ENCODE results near the gene C1orf53. TPM values are rescaled to one million over a fixed set of nuclear protein-coding genes. Genes with fewer than 3 reads are reported as not detected.

The C1orf53 gene
- total RNA-seq, 6 donors from 2014 or later: 2.5 to 9.9 (median 7.2) TPM; not detected in 2

DNA sequence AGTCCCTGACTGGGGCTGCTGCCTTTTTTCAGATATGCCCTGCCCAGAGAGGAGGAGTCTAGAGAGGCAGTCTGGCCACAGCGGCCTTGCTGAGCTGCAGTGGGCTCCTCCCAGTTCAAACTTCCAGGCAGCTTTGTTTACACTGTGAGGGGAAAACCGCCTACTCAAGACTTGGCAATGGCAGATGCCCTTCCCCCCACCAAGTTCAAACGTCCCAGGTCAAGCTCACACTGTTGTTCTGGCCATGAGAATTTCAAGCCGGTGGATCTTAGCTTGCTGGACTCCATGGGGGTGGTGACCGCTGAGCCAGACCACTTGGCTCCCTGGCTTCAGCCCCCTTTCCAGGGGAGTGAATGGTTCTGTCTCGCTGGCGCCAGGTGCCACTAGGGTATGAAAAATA is 18.3 kb upstream of the C1orf53 start:
- TF ChIP-seq POLR2A (IDR thresholded peaks at IDR 0.05): no peak
- no peak for TF ChIP-seq POLR2AphosphoS5 (IDR thresholded peaks at IDR 0.05)
- TF ChIP-seq, protein P1, sequence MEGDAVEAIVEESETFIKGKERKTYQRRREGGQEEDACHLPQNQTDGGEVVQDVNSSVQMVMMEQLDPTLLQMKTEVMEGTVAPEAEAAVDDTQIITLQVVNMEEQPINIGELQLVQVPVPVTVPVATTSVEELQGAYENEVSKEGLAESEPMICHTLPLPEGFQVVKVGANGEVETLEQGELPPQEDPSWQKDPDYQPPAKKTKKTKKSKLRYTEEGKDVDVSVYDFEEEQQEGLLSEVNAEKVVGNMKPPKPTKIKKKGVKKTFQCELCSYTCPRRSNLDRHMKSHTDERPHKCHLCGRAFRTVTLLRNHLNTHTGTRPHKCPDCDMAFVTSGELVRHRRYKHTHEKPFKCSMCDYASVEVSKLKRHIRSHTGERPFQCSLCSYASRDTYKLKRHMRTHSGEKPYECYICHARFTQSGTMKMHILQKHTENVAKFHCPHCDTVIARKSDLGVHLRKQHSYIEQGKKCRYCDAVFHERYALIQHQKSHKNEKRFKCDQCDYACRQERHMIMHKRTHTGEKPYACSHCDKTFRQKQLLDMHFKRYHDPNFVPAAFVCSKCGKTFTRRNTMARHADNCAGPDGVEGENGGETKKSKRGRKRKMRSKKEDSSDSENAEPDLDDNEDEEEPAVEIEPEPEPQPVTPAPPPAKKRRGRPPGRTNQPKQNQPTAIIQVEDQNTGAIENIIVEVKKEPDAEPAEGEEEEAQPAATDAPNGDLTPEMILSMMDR (IDR thresholded peaks at IDR 0.05): no peak
- TF ChIP-seq EP300 (IDR thresholded peaks at IDR 0.05): no peak
- DNase-seq (peak in 1 of 2 donors; percentile 54), ATAC-seq (ENCODE audit: low FRiP score in 2 of 2) (no peak)
- no peaks in the 10 kb centered on the region for H3K27me3 ChIP-seq
- WGBS, 2 donors: 63 to 69% methylated on average over 4 to 7 of the region's 7 CpGs
- H3K36me3 ChIP-seq: no peaks in the 10 kb centered on the region
- no peak overlapping the region for H3K27ac ChIP-seq
- H3K9me3 ChIP-seq: no peaks in the 10 kb centered on the region
- no peaks in the 10 kb centered on the region for H3K4me1 ChIP-seq
- no peak overlapping the region for H3K4me3 ChIP-seq

DNA sequence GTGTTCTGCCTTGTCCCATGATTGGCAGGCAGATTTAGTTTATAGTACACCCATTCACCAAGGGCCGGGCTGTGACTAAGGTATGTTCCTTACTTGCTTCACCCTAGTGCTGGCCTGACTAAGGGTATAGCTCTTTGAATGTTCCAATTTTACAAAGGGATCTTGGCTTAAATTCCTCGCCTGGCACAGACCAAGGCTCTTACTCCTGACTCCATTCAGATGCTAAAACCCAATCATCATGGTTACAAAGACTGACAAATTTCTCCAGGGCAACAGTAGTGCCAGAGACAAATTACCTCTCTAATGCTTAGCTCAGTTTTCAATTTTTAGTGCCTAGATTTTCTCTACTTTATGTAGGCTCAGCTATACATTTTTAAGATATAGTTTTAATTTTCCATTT is 11.5 kb upstream of the C1orf53 start:
- TF ChIP-seq POLR2AphosphoS5 (IDR thresholded peaks at IDR 0.05): no peak
- TF ChIP-seq POLR2A (IDR thresholded peaks at IDR 0.05): no peak
- TF ChIP-seq EP300 (IDR thresholded peaks at IDR 0.05): no peak
- TF ChIP-seq, protein P1 (IDR thresholded peaks at IDR 0.05): no peak
- no peak overlapping the region for H3K27ac ChIP-seq
- ATAC-seq (ENCODE audit: low FRiP score in 2 of 2) (no peak), DNase-seq (no peak)
- no peaks in the 10 kb centered on the region for H3K4me1 ChIP-seq
- H3K27me3 ChIP-seq: no peaks in the 10 kb centered on the region
- 78 to 80% methylated on average over 2 of the region's 2 CpGs for WGBS, 2 donors
- no peak overlapping the region for H3K4me3 ChIP-seq
- H3K36me3 ChIP-seq: no peaks in the 10 kb centered on the region
- H3K9me3 ChIP-seq: no peaks in the 10 kb centered on the region

DNA sequence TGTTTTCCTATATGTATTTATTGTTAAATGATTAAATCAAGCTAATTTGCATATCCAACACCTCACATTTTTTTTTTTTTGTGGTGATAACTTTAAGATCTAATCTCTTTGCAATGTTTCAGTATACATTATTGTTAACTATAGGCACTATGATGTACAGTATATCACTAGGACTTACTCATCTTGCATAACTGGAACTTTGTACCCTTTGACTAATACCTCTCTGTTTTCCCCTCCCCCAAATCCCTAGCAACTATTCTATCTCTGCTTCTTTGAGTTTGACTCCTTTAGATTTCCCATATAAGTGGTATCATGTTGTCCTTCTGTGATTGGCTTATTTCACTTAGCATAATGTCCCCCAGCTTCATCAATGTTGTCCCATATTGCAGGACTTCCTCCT is 9.7 kb upstream of the C1orf53 start:
- no peak for TF ChIP-seq POLR2AphosphoS5 (IDR thresholded peaks at IDR 0.05)
- no peak for TF ChIP-seq POLR2A (IDR thresholded peaks at IDR 0.05)
- no peak for TF ChIP-seq EP300 (IDR thresholded peaks at IDR 0.05)
- TF ChIP-seq, protein P1 (IDR thresholded peaks at IDR 0.05): no peak
- Histone ChIP-seq H3K4me3 (no peak overlapping the region), H3K27ac (no peak overlapping the region), H3K4me1 (no peaks in the 10 kb centered on the region), H3K36me3 (no peaks in the 10 kb centered on the region), H3K9me3 (no peaks in the 10 kb centered on the region), H3K27me3 (no peaks in the 10 kb centered on the region)
- ATAC-seq (ENCODE audit: low FRiP score in 2 of 2) (no peak), DNase-seq (no peak)

- TF ChIP-seq EP300 (IDR thresholded peaks at IDR 0.05): no peak
- TF ChIP-seq POLR2AphosphoS5 (IDR thresholded peaks at IDR 0.05): no peak
- TF ChIP-seq, protein P1 (IDR thresholded peaks at IDR 0.05): no peak
- TF ChIP-seq POLR2A (IDR thresholded peaks at IDR 0.05): no peak
- DNase-seq (no peak), ATAC-seq (ENCODE audit: low FRiP score in 2 of 2) (no peak)
- Histone ChIP-seq H3K4me1 (no peaks in the 10 kb centered on the region), H3K27me3 (no peaks in the 10 kb centered on the region), H3K36me3 (no peaks in the 10 kb centered on the region), H3K27ac (no peak overlapping the region), H3K4me3 (no peak overlapping the region), H3K9me3 (no peaks in the 10 kb centered on the region)
- WGBS, 2 donors: 75 to 86% methylated on average over 2 of the region's 2 CpGs
Observed at GRCh38 chr1:197896301-197896700, 6.1 kb upstream of the C1orf53 start.

- Histone ChIP-seq H3K36me3 (no peaks in the 10 kb centered on the region), H3K9me3 (no peaks in the 10 kb centered on the region), H3K4me3 (no peak overlapping the region), H3K27ac (no peak overlapping the region), H3K4me1 (peaks cover 9 to 12% (median 10%) of the 10 kb centered on the region in 4 donors), H3K27me3 (no peaks in the 10 kb centered on the region)
- TF ChIP-seq POLR2AphosphoS5 (IDR thresholded peaks at IDR 0.05) (no peak), POLR2A (IDR thresholded peaks at IDR 0.05) (no peak), EP300 (IDR thresholded peaks at IDR 0.05) (no peak)
- TF ChIP-seq, protein P1 (IDR thresholded peaks at IDR 0.05): no peak
- DNase-seq (no peak), ATAC-seq (ENCODE audit: low FRiP score in 2 of 2) (no peak)
- WGBS, 2 donors: 90 to 94% methylated on average over 1 of the region's 1 CpG
Observed at GRCh38 chr1:197899037-197899436, 3.4 kb upstream of the C1orf53 start.

All from upper lobe of left lung (tissue), 6 donors.